Osteocyte (in vitro differentiated cells): ENCODE measurements around the gene WTAP. TPM values are rescaled to one million over a fixed set of nuclear protein-coding genes. Genes with fewer than 3 reads are reported as not detected.
"Not testable (repeated sequence)": the region's sequence is repeated elsewhere in the genome, so short reads cannot be mapped to it uniquely, and the experiment has no call there.

ENCODE experiments used
- DNase-seq: peaks from one replicate; pipeline ENCODE4 v3.0.0; 2021; ENCODE audit warnings: mixed read lengths; ENCODE audit not compliant: unreplicated experiment; ENCODE audit errors: extremely low spot score
- H3K27ac Mint-ChIP-seq: one replicate; pipeline ENCODE4 v1.8.0; 2021; ENCODE audit warnings: mild to moderate bottlenecking, mixed read lengths; ENCODE audit not compliant: unreplicated experiment
- H3K27me3 Mint-ChIP-seq: one replicate; pipeline ENCODE4 v1.8.0; 2021; ENCODE audit warnings: mixed read lengths; ENCODE audit not compliant: unreplicated experiment
- H3K36me3 Mint-ChIP-seq: one replicate; pipeline ENCODE4 v1.8.0; 2021; ENCODE audit warnings: mixed read lengths; ENCODE audit not compliant: unreplicated experiment
- H3K4me1 Mint-ChIP-seq: one replicate; pipeline ENCODE4 v1.8.0; 2021; ENCODE audit warnings: mixed read lengths; ENCODE audit not compliant: unreplicated experiment
- H3K4me3 Mint-ChIP-seq: one replicate; pipeline ENCODE4 v1.8.0; 2021; ENCODE audit warnings: mild to moderate bottlenecking, moderate library complexity, mixed read lengths; ENCODE audit not compliant: unreplicated experiment
- H3K9me3 Mint-ChIP-seq: one replicate; pipeline ENCODE4 v1.8.0; 2021; ENCODE audit warnings: mixed read lengths; ENCODE audit not compliant: unreplicated experiment
- total RNA-seq: library from RNA; stranded (reverse); gene quantifications from 2 replicates; pipeline ENCODE4 v1.2.1, GENCODE V29; 2021
- TF ChIP-seq, protein P1 (sequence below): fragments of 200-600 bp; sonication (generic); IDR thresholded peaks from 2 replicates; pipeline ENCODE4 v1.5.0; 2021; ENCODE audit warnings: antibody characterized with exemption, mild to moderate bottlenecking, moderate library complexity

WTAP gene
- total RNA-seq, 1 donor from 2014 or later, result 83.7 TPM

DNA sequence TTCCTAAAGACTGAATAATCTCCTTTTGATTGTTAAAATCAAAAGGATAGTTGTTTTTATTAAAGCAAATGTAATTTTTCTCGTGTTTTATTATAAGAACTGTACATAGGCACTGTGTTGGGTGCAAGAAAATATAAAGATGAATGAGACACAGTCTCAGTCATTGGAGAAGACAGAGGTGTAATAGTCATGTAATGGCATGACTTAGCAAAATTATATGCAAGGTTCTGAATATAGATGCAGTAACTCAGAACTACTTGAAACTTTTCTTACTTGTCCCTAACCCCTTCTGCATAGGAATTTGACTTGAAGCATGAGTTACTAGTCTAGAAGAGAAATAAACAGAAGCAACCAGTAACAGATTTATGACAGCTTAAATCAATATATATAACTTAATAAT, 14.9 kb downstream of the WTAP start:
- Mint-ChIP-seq H3K4me1 (peaks cover 2% of the 10 kb centered on the region), H3K27ac (no peak overlapping the region), H3K36me3 (peaks cover 44% of the 10 kb centered on the region), H3K4me3 (no peak overlapping the region), H3K9me3 (no peaks in the 10 kb centered on the region), H3K27me3 (no peaks in the 10 kb centered on the region)
- no peak for DNase-seq
- TF ChIP-seq, protein P1, sequence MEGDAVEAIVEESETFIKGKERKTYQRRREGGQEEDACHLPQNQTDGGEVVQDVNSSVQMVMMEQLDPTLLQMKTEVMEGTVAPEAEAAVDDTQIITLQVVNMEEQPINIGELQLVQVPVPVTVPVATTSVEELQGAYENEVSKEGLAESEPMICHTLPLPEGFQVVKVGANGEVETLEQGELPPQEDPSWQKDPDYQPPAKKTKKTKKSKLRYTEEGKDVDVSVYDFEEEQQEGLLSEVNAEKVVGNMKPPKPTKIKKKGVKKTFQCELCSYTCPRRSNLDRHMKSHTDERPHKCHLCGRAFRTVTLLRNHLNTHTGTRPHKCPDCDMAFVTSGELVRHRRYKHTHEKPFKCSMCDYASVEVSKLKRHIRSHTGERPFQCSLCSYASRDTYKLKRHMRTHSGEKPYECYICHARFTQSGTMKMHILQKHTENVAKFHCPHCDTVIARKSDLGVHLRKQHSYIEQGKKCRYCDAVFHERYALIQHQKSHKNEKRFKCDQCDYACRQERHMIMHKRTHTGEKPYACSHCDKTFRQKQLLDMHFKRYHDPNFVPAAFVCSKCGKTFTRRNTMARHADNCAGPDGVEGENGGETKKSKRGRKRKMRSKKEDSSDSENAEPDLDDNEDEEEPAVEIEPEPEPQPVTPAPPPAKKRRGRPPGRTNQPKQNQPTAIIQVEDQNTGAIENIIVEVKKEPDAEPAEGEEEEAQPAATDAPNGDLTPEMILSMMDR, result no peak

DNA sequence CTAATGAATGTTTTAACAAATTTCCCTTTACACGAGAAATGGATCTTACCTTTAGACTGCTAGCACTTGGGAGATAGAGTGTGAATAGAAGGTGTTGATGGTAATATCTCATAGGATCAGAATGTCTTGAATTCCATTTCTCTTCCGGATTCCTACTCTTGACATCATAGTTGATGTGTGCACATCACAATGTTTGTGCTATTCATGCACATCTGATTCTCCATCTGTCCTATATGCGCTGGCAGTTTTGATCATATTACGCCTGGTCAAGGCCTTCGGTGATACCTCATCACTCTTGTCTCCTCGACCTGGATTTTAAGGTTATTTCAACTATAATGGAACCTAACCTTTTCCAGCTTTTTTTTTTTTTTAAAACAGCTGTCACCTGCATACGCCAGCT, 17.8 kb downstream of the WTAP start:
- TF ChIP-seq, protein P1, result no peak
- Mint-ChIP-seq H3K27ac (no peak overlapping the region), H3K36me3 (peaks cover 58% of the 10 kb centered on the region), H3K4me3 (no peak overlapping the region), H3K27me3 (no peaks in the 10 kb centered on the region), H3K4me1 (no peaks in the 10 kb centered on the region), H3K9me3 (no peaks in the 10 kb centered on the region)
- no peak for DNase-seq

DNA sequence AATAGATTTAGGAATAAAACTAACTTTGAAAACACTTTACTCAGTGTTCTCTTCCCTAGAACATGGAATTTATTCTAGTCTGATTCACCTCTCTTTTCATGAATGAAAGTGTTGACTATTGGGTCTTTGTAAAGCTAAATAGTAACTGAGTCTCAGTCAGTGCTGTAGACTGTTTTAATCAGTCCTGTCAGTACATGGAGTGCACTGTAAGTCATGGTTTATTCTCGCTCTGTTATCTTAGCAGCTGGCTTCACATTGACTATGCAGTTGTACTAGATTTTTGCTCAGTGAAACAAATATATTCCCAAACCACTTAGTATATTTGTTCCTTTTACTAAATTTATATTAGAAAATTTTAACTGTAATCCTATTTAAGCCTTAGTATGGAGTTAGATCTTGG, 19.5 kb downstream of the WTAP start:
- no peak overlapping the region for H3K27ac Mint-ChIP-seq
- H3K4me3 Mint-ChIP-seq, result no peak overlapping the region
- no peaks in the 10 kb centered on the region for H3K9me3 Mint-ChIP-seq
- no peaks in the 10 kb centered on the region for H3K27me3 Mint-ChIP-seq
- no peaks in the 10 kb centered on the region for H3K4me1 Mint-ChIP-seq
- peaks cover 56% of the 10 kb centered on the region for H3K36me3 Mint-ChIP-seq
- DNase-seq, result no peak
- TF ChIP-seq, protein P1, result no peak

DNA sequence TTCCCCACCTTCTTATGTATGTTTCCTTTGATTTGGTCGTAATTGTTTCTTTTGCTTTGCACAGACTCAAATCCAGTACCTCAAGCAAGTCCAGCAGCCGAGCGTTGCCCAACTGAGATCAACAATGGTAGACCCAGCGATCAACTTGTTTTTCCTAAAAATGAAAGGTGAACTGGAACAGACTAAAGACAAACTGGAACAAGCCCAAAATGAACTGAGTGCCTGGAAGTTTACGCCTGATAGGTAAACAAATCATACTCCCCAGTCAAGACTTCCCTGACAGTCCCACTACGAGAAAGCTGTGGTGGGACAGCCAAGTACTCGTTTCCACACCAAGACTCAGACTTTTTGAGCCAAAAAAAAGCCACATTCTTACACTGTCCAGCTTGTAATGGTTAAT, 20.8 kb downstream of the WTAP start:
- peaks cover 59% of the 10 kb centered on the region for H3K36me3 Mint-ChIP-seq
- DNase-seq, H3K9me3 Mint-ChIP-seq, H3K27me3 Mint-ChIP-seq, H3K4me1 Mint-ChIP-seq, H3K4me3 Mint-ChIP-seq, H3K27ac Mint-ChIP-seq: not testable (repeated sequence)

DNA sequence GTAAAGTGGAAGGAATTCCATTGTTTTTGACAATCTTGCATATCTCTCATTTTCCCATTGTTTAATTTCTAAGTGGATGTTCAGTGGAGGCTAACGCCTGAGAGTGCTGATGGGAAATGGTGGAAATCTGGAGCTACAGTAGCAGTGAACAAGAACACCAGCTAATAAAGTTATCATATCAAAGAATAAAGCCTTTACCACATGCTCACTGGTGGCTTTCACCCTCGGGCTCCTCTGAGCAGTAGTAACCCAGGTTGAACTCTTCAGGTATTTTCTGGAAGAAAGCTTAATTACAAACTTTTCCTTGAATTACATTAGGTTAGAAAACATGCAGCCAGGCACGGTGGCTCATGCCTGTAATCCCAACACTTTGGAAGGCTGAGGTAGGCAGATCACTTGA, 24.1 kb downstream of the WTAP start:
- no peak overlapping the region for H3K4me3 Mint-ChIP-seq
- no peak for DNase-seq
- no peaks in the 10 kb centered on the region for H3K9me3 Mint-ChIP-seq
- no peaks in the 10 kb centered on the region for H3K27me3 Mint-ChIP-seq
- peaks cover 56% of the 10 kb centered on the region for H3K36me3 Mint-ChIP-seq
- H3K4me1 Mint-ChIP-seq, result no peaks in the 10 kb centered on the region
- H3K27ac Mint-ChIP-seq, result no peak overlapping the region
- TF ChIP-seq, protein P1, result no peak
